Measurements from ENCODE around the gene IL22RA1.

Gene IL22RA1

DNA sequence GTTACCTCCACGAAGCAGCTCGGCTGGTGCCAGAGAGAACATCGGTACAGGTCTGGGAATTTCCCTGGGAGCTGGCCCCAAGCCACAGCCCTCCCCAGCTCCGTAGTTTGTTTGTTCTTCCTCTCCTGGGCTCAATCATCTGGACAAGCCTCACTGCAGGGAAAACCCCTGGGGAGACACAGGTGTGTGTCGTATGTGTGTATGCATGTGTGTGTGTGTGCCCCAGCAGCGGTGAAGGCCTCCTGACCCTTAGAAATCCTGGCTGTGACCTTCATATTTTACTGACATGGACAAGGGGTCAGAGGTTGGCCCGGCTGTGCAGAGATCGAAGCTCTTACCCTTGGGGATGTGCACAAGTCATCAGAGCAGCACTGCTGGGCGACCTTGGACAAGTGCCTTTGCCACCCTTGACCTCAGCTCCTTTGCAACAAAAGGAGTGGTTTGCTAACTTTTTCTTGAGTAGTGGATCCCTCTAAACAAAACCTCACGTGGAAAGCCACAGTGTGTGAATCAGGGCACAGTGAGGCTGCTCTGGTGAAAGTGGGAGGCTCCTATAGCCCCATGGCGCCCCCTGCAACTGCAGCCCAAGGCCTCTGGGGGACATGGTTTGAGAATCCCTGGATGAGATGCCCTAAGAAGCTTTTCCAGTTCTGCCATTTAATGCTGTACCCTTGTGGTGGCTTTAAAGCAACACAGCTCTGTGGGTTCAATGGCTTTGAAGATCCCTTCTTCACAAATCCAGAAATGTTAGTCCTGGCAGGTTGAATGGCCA is 12.3 kb upstream of the IL22RA1 start:
- peak; percentile 53 for DNase-seq (ENCODE audit: low spot score)
- peak; percentile 22 for TF ChIP-seq CTCF (IDR thresholded peaks at IDR 0.05; ENCODE audit: extremely low read depth, missing control alignments)

DNA sequence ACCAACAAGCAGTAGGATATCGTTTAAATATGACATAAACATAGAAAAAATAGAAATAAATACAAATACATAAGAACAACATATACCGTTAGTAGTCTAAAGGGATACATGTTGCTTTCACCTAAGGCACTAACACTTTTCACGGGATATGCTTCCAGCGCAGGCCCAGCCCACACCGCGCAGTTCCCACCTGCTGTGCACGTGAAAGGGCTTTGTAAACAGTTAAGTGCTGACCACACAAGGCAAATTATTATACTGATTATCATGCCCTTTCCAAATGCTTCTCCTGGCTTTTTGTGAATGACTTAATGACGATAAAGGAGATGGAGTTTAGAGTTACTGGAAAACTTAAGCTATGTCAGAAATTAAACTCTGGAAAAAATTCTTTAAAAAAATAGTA is 11.3 kb upstream of the IL22RA1 start:
- DNase-seq (ENCODE audit: low spot score), result no peak
- TF ChIP-seq CTCF (IDR thresholded peaks at IDR 0.05; ENCODE audit: extremely low read depth, missing control alignments), result no peak

DNA sequence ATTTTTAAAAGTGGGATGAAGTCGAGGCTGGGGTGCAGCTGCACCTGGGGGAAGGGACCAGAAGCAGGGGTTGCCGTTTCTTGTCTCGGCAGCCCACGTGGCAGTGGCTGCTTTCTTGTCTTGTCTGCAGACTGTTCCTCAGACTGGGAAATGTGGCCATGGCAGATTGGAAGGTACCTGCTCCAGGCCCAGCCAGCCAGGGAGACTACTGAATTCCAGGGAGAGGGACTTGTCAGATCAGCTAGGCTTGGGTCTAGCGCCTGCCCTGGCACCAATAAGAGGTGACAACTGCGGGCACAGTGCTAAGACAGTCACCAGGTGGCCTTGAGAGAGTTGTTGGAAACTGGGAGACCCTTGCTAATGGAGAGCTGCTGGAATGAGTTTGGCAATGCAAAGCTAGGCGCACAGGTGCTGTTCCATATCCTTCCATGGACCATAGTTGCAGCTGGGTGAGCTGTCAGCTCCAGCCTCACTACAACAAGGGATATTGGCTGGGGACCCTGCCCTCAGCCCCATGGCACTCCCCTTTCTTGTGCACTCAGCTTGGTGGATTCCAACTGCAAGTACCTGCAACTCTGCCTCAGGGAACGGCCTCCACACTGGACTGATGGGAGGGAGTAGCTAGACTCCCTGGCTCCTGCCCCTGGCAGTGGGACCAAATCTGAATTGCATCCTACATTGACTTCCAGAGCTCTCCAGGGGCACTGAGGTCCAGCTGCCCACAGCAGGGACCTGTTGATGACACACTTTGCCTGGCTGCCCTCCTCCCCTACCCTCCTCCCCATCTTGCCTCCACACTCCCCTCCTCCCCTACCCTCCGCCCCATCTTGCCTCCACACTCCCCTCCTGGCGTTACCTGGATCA is 9.9 kb upstream of the IL22RA1 start:
- DNase-seq (ENCODE audit: low spot score), result no peak
- no peak for TF ChIP-seq CTCF (IDR thresholded peaks at IDR 0.05; ENCODE audit: extremely low read depth, missing control alignments)

DNA sequence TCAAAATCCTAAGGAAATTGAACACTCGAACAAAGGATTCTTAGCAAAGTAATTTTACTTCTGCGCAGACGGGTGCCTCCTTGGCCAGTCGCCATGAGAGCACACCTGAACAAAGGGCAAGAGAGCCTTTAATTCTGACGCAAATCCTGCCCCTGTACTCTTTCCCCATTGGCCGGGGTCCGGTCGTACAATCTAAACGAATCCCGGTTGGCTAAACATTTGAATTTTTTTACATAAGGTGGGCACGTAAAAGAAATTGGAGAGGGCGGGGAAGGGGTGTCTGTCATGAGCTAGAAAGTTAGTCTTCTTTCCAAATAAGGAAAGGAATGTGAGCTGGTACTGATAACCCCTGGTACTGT is 8.2 kb upstream of the IL22RA1 start:
- no peak for DNase-seq (ENCODE audit: low spot score)
- no peak for TF ChIP-seq CTCF (IDR thresholded peaks at IDR 0.05; ENCODE audit: extremely low read depth, missing control alignments)

DNA sequence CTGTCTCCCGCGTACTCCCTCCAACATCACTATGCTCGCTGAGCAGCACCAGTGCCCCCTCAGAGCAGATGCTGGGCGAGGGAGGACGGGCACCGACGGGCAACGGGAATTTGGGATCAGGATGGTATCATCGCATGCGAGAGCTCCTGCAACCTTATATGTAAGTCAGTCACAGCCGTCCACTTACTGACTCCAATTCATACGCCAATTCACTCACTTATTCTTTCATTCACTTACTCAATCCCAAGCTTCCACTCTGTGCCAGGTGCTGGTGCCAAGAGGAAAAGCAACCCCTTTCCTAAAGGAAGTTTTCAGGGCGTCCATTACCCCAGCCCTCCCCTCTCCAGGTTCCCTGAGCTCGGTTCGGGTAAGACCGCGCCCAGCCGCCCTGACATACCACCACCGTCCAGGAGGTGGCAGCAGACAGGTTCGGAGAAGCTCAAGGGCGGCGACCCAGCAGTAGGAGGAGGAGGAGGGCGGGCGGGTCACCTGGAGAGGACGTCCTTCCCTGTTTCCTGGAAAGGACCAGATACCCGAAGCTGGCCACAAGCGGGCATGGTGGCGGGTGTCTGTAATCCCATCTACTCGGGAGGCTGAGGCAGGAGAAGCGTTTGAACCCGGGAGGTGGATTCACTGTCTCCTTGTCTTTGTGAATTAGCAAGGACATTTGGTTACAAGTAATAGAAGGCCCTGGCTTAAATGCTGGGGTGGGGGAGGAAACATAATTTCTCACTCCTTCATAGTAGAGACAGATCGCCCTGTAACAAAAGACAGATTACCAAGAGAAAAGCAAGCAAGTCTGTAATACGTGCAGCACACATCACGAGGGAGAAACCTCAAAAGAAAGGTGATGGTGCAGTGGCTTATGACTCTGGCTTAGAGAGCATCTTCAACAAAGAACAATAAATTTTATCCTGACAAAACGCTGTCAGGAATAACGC is 7.6 kb upstream of the IL22RA1 start:
- peak; percentile 78 for TF ChIP-seq CTCF (IDR thresholded peaks at IDR 0.05; ENCODE audit: extremely low read depth, missing control alignments)
- peak; percentile 83 for DNase-seq (ENCODE audit: low spot score)

- no peak for TF ChIP-seq CTCF (IDR thresholded peaks at IDR 0.05; ENCODE audit: extremely low read depth, missing control alignments)
- no peak for DNase-seq (ENCODE audit: low spot score)
These were observed 6.9 kb upstream of the IL22RA1 start for GRCh38 chr1:24149866-24150233.
